H1 (cell line): ENCODE data around the gene SUOX. TPM values are rescaled to one million over a fixed set of nuclear protein-coding genes. Genes with fewer than 3 reads are reported as not detected.

Source experiments
- BCL11A ChIP-seq, 2 experiments: IDR thresholded peaks; one replicate each; pipeline ENCODE4 v1.6.1; 2011; ENCODE audit warnings: low read depth in 2 of 2, low read length in 2 of 2, mild to moderate bottlenecking in 2 of 2
- CHD2 ChIP-seq: IDR thresholded peaks from 2 replicates; pipeline ENCODE4 v1.6.1; 2012; ENCODE audit warnings: low read length, improper control_type of control experiment
- HDAC6 ChIP-seq: IDR thresholded peaks from one replicate; pipeline ENCODE4 v1.7.1; 2012; ENCODE audit warnings: low read depth, mild to moderate bottlenecking, inconsistent platforms, low read length, moderate library complexity
- MAFK ChIP-seq: IDR thresholded peaks from 2 replicates; pipeline ENCODE4 v1.6.1; 2012; ENCODE audit warnings: low read depth, mild to moderate bottlenecking, improper control_type of control experiment, low read length
- SUZ12 ChIP-seq: fragments of 200-600 bp; sonication (generic); IDR thresholded peaks from 2 replicates; pipeline ENCODE4 v1.6.1; 2012; ENCODE audit warnings: mild to moderate bottlenecking, inconsistent platforms, low read length, moderate library complexity, mixed read lengths
- polyA plus RNA-seq, 7 experiments: library from polyadenylated mRNA; depleted of rRNA in 3 of 7; stranded (reverse) in 5 of 7; unstranded in 2 of 7; fragments of >200 nt in 5 of 7; fragments of 200-250 nt in 2 of 7; gene quantifications; 1 replicate in 5 of 7; 2 replicates in 1 of 7; 4 replicates in 1 of 7; pipeline versions ENCODE4 v1.2.1 to v1.2.3, GENCODE V29; 2011 to 2013; ENCODE audit warnings: missing spikeins in 2 of 7, mixed read lengths in 2 of 7
- total RNA-seq: library from RNA; stranded (reverse); fragmentation: NEBNext Ultra II Directional; extraction: Animal tissue kit (Norgen Biotek cat#: 25700); gene quantifications from 2 replicates; pipeline ENCODE4 v1.2.1, GENCODE V29; 2021
- TF ChIP-seq, protein P1 (sequence below), 3 experiments: IDR thresholded peaks; 1 replicate in 2 of 3; 2 replicates in 1 of 3; pipeline versions ENCODE4 v1.5.1 to v1.6.1; 2011; ENCODE audit warnings: low read length in 3 of 3, mild to moderate bottlenecking in 3 of 3, inconsistent platforms in 2 of 3, low read depth in 1 of 3, moderate library complexity in 1 of 3; ENCODE audit not compliant: insufficient read depth in 1 of 3; ENCODE audit errors: control extremely low read depth in 1 of 3

Gene SUOX
- total and polyA plus RNA-seq, 2 of the 8 experiments (the other 6 are each of a cell fraction or from before 2014, with no cell fraction given), result 22.5 to 31.3 TPM

DNA sequence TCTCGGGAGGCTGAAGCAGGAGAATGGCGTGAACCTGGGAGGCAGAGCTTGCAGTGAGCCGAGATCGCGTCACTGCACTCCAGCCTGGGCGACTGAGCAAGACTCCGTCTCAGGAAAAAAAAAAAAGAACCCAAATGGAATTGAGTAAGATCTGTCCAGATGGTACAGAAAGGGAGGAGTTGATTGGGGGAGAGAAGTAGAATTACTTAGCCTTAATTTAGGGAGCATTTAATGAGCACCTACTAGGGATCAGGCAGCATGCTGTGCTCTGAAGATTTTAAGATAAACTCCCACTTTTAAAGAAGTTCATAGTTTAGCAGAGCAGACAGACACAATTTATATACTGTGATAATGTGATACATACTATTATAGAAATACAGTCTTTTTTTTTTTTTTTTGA lies 18.7 kb upstream of the SUOX start (continued):
- TF ChIP-seq, protein P1, sequence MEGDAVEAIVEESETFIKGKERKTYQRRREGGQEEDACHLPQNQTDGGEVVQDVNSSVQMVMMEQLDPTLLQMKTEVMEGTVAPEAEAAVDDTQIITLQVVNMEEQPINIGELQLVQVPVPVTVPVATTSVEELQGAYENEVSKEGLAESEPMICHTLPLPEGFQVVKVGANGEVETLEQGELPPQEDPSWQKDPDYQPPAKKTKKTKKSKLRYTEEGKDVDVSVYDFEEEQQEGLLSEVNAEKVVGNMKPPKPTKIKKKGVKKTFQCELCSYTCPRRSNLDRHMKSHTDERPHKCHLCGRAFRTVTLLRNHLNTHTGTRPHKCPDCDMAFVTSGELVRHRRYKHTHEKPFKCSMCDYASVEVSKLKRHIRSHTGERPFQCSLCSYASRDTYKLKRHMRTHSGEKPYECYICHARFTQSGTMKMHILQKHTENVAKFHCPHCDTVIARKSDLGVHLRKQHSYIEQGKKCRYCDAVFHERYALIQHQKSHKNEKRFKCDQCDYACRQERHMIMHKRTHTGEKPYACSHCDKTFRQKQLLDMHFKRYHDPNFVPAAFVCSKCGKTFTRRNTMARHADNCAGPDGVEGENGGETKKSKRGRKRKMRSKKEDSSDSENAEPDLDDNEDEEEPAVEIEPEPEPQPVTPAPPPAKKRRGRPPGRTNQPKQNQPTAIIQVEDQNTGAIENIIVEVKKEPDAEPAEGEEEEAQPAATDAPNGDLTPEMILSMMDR (IDR thresholded peaks at IDR 0.05; ENCODE audit: control extremely low read depth in 1 of 3, insufficient read depth in 1 of 3, low read depth in 1 of 3, low read length in 3 of 3), result no peak
- TF ChIP-seq SUZ12 (no peak), MAFK (no peak), BCL11A (IDR thresholded peaks at IDR 0.05; ENCODE audit: low read depth in 2 of 2, low read length in 2 of 2) (no peak), CHD2 (no peak), HDAC6 (no peak)
